ENCODE data around the gene FAM118B.

The FAM118B gene

GRCh38 chr11:126263489-126263888 is 51.9 kb downstream of the FAM118B start:
- peaks cover 53% of the 10 kb centered on the region; the same call in 1 of the 2 replicates for H3K36me3 ChIP-seq (ENCODE audit: insufficient read depth, low read length)

DNA sequence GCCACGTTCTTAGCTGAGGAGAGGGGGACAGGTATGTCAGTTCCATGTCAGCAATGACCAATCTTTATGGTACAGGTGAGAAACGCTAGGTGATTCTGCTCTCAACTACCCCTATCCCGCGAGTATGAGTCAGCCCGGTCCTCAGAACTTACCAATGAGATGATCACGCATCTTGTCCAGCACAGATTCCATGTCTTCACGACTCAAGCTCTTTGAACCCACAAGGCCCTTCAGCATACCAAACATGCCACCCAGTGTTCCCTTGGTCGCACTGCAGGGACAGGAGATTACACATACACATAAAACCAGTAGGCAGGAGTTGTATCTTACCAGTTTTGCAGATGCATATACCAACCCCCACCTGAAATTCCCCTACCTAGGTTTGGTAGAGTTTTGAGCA is 54.2 kb downstream of the FAM118B start:
- H3K79me2 ChIP-seq (ENCODE audit: insufficient read depth, low read length): peaks cover 57% of the 10 kb centered on the region

More at GRCh38 chr11:126263489-126263888, 51.9 kb downstream of the FAM118B start:
- no peaks in the 10 kb centered on the region for H3F3A ChIP-seq (ENCODE audit: low read depth)
- H2AFZ ChIP-seq (ENCODE audit: low read length): no peak overlapping the region
- H3K27me3 ChIP-seq (ENCODE audit: insufficient read depth, low read length, poor library complexity, severe bottlenecking): no peaks in the 10 kb centered on the region
- H3K4me2 ChIP-seq (ENCODE audit: low read depth, low read length, poor library complexity, severe bottlenecking): no peak overlapping the region
- no peaks in the 10 kb centered on the region for H3K9me2 ChIP-seq (replicated peaks; ENCODE audit: low read depth, low read length)
- TF ChIP-seq CTCF (conservative IDR thresholded peaks at IDR 0.05; ENCODE audit: low read length) (no peak), EZH2phosphoT487 (IDR thresholded peaks at IDR 0.05; ENCODE audit: borderline replicate concordance) (no peak)
- peaks cover 37% of the 10 kb centered on the region for H3K79me2 ChIP-seq (ENCODE audit: insufficient read depth, low read length)
- H3K9me3 ChIP-seq (ENCODE audit: insufficient read depth, low read depth, low read length): no peaks in the 10 kb centered on the region
- H3K4me3 ChIP-seq (ENCODE audit: low read length, poor library complexity, severe bottlenecking): no peak overlapping the region
- H3K4me1 ChIP-seq (ENCODE audit: insufficient read depth, low read length, poor library complexity, severe bottlenecking): peaks cover 19% of the 10 kb centered on the region
- H4K20me1 ChIP-seq (ENCODE audit: insufficient read depth, low read length, poor library complexity, severe bottlenecking): peaks cover 15% of the 10 kb centered on the region
- H3K9ac ChIP-seq (ENCODE audit: low read depth, low read length, poor library complexity, severe bottlenecking): no peak overlapping the region

DNA sequence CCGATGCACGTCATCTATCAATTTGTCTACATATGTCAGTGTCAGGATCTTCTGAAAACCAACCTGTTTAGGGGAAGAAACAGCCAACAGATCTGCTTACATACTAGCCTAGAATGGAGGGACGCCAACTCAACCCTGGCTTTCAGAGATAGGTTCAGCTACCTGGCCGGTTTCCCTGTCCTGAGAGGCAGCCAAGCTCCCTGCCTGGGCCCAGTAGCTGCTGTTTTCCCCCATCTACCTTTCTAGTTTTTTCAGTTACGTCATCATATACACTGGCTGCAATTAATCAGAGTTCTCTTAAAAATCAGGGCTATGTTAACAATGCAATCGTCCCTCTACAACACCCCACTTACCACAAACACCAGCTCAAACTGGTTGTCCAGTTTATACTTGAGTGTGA is 56.1 kb downstream of the FAM118B start:
- Histone ChIP-seq H3K4me3 (ENCODE audit: low read length, poor library complexity, severe bottlenecking) (peak overlapping the region; percentile 100), H3K4me1 (ENCODE audit: insufficient read depth, low read length, poor library complexity, severe bottlenecking) (peaks cover 32% of the 10 kb centered on the region), H3K9ac (ENCODE audit: low read depth, low read length, poor library complexity, severe bottlenecking) (peak overlapping the region; percentile 98), H3K36me3 (ENCODE audit: insufficient read depth, low read length) (peaks cover 42% of the 10 kb centered on the region; the same call in 1 of the 2 replicates), H3K79me2 (ENCODE audit: insufficient read depth, low read length) (peaks cover 60% of the 10 kb centered on the region), H3K9me3 (ENCODE audit: insufficient read depth, low read depth, low read length) (no peaks in the 10 kb centered on the region), H3K27me3 (ENCODE audit: insufficient read depth, low read length, poor library complexity, severe bottlenecking) (no peaks in the 10 kb centered on the region), H3F3A (ENCODE audit: low read depth) (no peaks in the 10 kb centered on the region), H3K4me2 (ENCODE audit: low read depth, low read length, poor library complexity, severe bottlenecking) (peak overlapping the region; percentile 100), H2AFZ (ENCODE audit: low read length) (no peak overlapping the region), H3K9me2 (replicated peaks; ENCODE audit: low read depth, low read length) (no peaks in the 10 kb centered on the region), H4K20me1 (ENCODE audit: insufficient read depth, low read length, poor library complexity, severe bottlenecking) (peaks cover 15% of the 10 kb centered on the region)
- TF ChIP-seq EZH2phosphoT487 (IDR thresholded peaks at IDR 0.05; ENCODE audit: borderline replicate concordance) (no peak), CTCF (conservative IDR thresholded peaks at IDR 0.05; ENCODE audit: low read length) (no peak)

More for the DNA sequence above, 54.2 kb downstream of the FAM118B start:
- Histone ChIP-seq H3K9ac (ENCODE audit: low read depth, low read length, poor library complexity, severe bottlenecking) (no peak overlapping the region), H3K4me1 (ENCODE audit: insufficient read depth, low read length, poor library complexity, severe bottlenecking) (peaks cover 32% of the 10 kb centered on the region), H3K36me3 (ENCODE audit: insufficient read depth, low read length) (peaks cover 53% of the 10 kb centered on the region; the same call in 1 of the 2 replicates), H3K4me2 (ENCODE audit: low read depth, low read length, poor library complexity, severe bottlenecking) (peak overlapping the region; percentile 100), H2AFZ (ENCODE audit: low read length) (no peak overlapping the region), H4K20me1 (ENCODE audit: insufficient read depth, low read length, poor library complexity, severe bottlenecking) (peaks cover 15% of the 10 kb centered on the region), H3K9me2 (replicated peaks; ENCODE audit: low read depth, low read length) (no peaks in the 10 kb centered on the region), H3K9me3 (ENCODE audit: insufficient read depth, low read depth, low read length) (no peaks in the 10 kb centered on the region), H3F3A (ENCODE audit: low read depth) (no peaks in the 10 kb centered on the region), H3K27me3 (ENCODE audit: insufficient read depth, low read length, poor library complexity, severe bottlenecking) (no peaks in the 10 kb centered on the region), H3K4me3 (ENCODE audit: low read length, poor library complexity, severe bottlenecking) (no peak overlapping the region)
- TF ChIP-seq CTCF (conservative IDR thresholded peaks at IDR 0.05; ENCODE audit: low read length) (peak; percentile 42; the same call in 1 of the 2 replicates), EZH2phosphoT487 (IDR thresholded peaks at IDR 0.05; ENCODE audit: borderline replicate concordance) (no peak)

All from Loucy (cell line).